Measurements from ENCODE around the gene KLHDC10.

DNA sequence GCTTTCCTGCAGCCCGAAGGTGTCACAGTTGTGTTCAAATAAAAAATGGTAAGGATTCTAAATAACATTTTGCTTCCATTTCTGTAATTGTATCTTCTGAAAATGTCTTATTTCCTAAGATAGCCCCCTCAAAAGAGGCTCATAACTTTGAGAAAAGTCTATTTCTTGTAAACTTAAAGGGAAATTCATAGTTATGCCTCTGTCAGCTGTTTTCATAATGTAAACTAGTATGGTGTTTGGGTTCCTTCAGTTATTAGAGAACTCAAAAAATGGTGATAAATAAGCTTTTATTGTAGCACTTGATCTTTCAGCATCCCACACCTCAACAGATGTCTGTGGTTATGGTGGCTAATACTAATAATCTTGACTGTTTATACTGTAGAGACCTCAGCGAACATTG is 57.1 kb downstream of the KLHDC10 start:
- TF ChIP-seq, protein P1, sequence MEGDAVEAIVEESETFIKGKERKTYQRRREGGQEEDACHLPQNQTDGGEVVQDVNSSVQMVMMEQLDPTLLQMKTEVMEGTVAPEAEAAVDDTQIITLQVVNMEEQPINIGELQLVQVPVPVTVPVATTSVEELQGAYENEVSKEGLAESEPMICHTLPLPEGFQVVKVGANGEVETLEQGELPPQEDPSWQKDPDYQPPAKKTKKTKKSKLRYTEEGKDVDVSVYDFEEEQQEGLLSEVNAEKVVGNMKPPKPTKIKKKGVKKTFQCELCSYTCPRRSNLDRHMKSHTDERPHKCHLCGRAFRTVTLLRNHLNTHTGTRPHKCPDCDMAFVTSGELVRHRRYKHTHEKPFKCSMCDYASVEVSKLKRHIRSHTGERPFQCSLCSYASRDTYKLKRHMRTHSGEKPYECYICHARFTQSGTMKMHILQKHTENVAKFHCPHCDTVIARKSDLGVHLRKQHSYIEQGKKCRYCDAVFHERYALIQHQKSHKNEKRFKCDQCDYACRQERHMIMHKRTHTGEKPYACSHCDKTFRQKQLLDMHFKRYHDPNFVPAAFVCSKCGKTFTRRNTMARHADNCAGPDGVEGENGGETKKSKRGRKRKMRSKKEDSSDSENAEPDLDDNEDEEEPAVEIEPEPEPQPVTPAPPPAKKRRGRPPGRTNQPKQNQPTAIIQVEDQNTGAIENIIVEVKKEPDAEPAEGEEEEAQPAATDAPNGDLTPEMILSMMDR (IDR thresholded peaks at IDR 0.05; ENCODE audit: low read depth, low read length, poor library complexity, severe bottlenecking) = no peak
- TF ChIP-seq EZH2phosphoT487 (IDR thresholded peaks at IDR 0.05; ENCODE audit: borderline replicate concordance, low read length) = no peak
